ENCODE measurements around the gene CDK14.

GRCh38 chr7:90944021-90944420, 347.9 kb downstream of the CDK14 start:
- TF ChIP-seq POLR2A (IDR thresholded peaks at IDR 0.05) (no peak), CTCF (IDR thresholded peaks at IDR 0.05) (no peak)

All from esophagus squamous epithelium (tissue), 4 donors.